ENCODE results near the gene BOC. TPM values are rescaled to one million over a fixed set of nuclear protein-coding genes. Genes with fewer than 3 reads are reported as not detected.

Gene BOC
- total and polyA plus RNA-seq, 2 of the 4 experiments (the other 2 are of a cell fraction), result 6.8 to 15.2 TPM

- no peak overlapping the region for H2BK120ac ChIP-seq (ENCODE audit: low read depth, low read length)
- H2BK15ac ChIP-seq (ENCODE audit: low read depth, low read length), result no peak overlapping the region
- H3K18ac ChIP-seq (ENCODE audit: low read depth, low read length), result no peak overlapping the region
- ChIA-PET CTCF (no interaction called here), POLR2A (ENCODE audit: unreplicated experiment) (no interaction called here)
- no peak overlapping the region for H3K27ac ChIP-seq (ENCODE audit: insufficient read depth, low read length)
- H4K8ac ChIP-seq (ENCODE audit: low read depth in 2 of 2, low read length in 2 of 2), result no peak overlapping the region
- H3K4me2 ChIP-seq (ENCODE audit: low read depth, low read length), result no peak overlapping the region
- TF ChIP-seq MXI1 (IDR thresholded peaks at IDR 0.05; ENCODE audit: borderline replicate concordance, low read depth, low read length) (no peak), CTCF (conservative IDR thresholded peaks at IDR 0.05; ENCODE audit: low read depth, low read length) (no peak), POLR2A (IDR thresholded peaks at IDR 0.05; ENCODE audit: low read depth, low read length) (no peak), RFX5 (IDR thresholded peaks at IDR 0.05; ENCODE audit: low read depth, low read length) (no peak), BHLHE40 (IDR thresholded peaks at IDR 0.05; ENCODE audit: low read depth, low read length) (no peak), CEBPB (IDR thresholded peaks at IDR 0.05; ENCODE audit: low read depth, low read length) (no peak), SMC3 (IDR thresholded peaks at IDR 0.05; ENCODE audit: low read depth, low read length) (no peak), RCOR1 (IDR thresholded peaks at IDR 0.05; ENCODE audit: insufficient replicate concordance, low read length) (no peak), MAFK (IDR thresholded peaks at IDR 0.05; ENCODE audit: low read depth, low read length) (no peak), CHD1 (IDR thresholded peaks at IDR 0.05; ENCODE audit: low read depth, low read length) (no peak)
- no peaks in the 10 kb centered on the region for H3K9me3 ChIP-seq (ENCODE audit: control insufficient read depth, insufficient read depth, low read length)
- no peak overlapping the region for H3K4me3 ChIP-seq (ENCODE audit: insufficient read depth, low read depth, low read length)
- DNase-seq, result no peak
- intact Hi-C loops (cut with micrococcal nuclease), result no loop called here
- H3K36me3 ChIP-seq (ENCODE audit: control insufficient read depth, insufficient read depth, low read length), result peaks cover 38% of the 10 kb centered on the region
- H3K79me1 ChIP-seq (ENCODE audit: low read depth in 1 of 2, low read length in 2 of 2), result no peaks in the 10 kb centered on the region
- dilution Hi-C loops (cut with HindIII; ENCODE audit: low sequenced_read_pairs, unreplicated experiment), result no loop called here
- H4K20me1 ChIP-seq (ENCODE audit: insufficient read depth, low read length), result no peaks in the 10 kb centered on the region; the same call in 1 of the 2 replicates
- H3K27me3 ChIP-seq (ENCODE audit: control insufficient read depth, insufficient read depth, low read length), result peaks cover 6% of the 10 kb centered on the region; the same call in 1 of the 2 replicates
- in situ Hi-C loops (cut with MboI; ENCODE audit: low sequenced_read_pairs), result no loop called here
- no peak overlapping the region for H2AK5ac ChIP-seq (ENCODE audit: low read depth, low read length)
- no peak overlapping the region for H2BK20ac ChIP-seq (ENCODE audit: low read depth, low read length)
- no peak overlapping the region for H3K56ac ChIP-seq (ENCODE audit: extremely low read depth, insufficient read depth, low read length)
- H4K91ac ChIP-seq (ENCODE audit: insufficient read depth, low read depth, low read length), result no peak overlapping the region
- no peak overlapping the region for H3K4ac ChIP-seq (ENCODE audit: low read depth, low read length)
- no peak overlapping the region for H3K9ac ChIP-seq (ENCODE audit: low read depth, low read length)
- WGBS, 2 experiments (ENCODE audit: extremely low coverage in 2 of 2, insufficient read length in 1 of 2), result no CpG with 5 or more reads among the region's 5 CpGs
- no peak overlapping the region for H2AFZ ChIP-seq (replicated peaks; ENCODE audit: low read length, poor library complexity)
- ATAC-seq (ENCODE audit: low read depth), result no peak
- no TSS peak for BruUV-seq (replicated peaks)
- H3K9me1 ChIP-seq (ENCODE audit: insufficient read depth, low read length), result 0 out of 2 replicates have a peak, but pooled peaks cover 5% of the 10 kb centered on the region
- no peak overlapping the region for H2BK5ac ChIP-seq (ENCODE audit: low read depth, low read length, poor library complexity, severe bottlenecking)
- no peaks in the 10 kb centered on the region for H3K4me1 ChIP-seq (ENCODE audit: control insufficient read depth, insufficient read depth, low read length)
- H3K14ac ChIP-seq (replicated peaks; ENCODE audit: low read depth, low read length), result no peak overlapping the region
- no peak overlapping the region for H3K23ac ChIP-seq (ENCODE audit: low read depth, low read length)
- no peak overlapping the region for H2AK9ac ChIP-seq (replicated peaks; ENCODE audit: low read depth, low read length, poor library complexity)
- no peak overlapping the region for H4K5ac ChIP-seq (ENCODE audit: low read depth, low read length)
Measured at GRCh38 chr3:113268311-113268710, 57.0 kb downstream of the BOC start.
